GM12864 (cell line): ENCODE data around the gene TBCCD1.

Experiments
- DNase-seq: peaks from one replicate; pipeline ENCODE4 v3.0.0-alpha.2; 2011; ENCODE audit warnings: low read depth
- H3K4me3 ChIP-seq: 2 replicates; pipeline ENCODE4 v1.5.1; 2011; ENCODE audit warnings: mild to moderate bottlenecking, low read depth, low read length, control low read depth
- TF ChIP-seq, protein P1 (sequence below): IDR thresholded peaks from 2 replicates; pipeline ENCODE4 v1.5.1; 2011; ENCODE audit warnings: low read depth, mild to moderate bottlenecking, moderate library complexity, low read length, control low read depth, inconsistent platforms; ENCODE audit errors: missing control alignments

The TBCCD1 gene

DNA sequence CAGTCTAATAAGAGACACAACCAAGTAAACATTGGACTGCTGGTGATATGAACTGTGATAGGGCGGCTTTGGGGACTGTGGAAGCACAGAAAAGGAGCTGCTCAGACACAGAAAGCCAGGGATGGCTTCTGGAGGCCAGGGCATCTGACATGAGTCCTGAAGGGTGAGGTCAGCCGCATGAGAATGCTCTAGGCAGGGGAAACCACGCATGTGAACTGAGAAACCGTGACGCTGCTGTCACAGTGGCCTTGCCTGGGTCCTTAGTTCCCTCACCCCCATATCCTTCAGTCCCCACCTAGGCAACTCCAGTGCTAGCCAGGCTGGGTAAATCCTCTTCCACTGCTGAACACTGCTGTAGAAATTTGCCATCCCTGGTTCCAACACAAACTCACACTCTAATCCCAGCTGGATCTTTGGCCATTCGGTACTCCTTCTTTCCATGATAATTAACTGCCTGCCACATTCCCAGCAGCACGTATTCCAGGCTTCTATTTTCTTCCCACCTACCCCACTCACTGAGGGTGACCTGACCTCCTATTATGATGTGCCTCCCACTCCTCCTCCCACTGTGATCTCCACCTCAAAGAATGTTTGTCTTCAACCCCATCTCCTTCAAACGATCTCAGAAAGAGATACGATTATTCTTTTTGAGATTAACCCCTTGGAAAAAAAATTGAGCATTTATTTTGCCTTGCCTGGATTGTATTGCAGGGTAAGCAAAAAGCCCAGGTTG, 54.4 kb downstream of the TBCCD1 start:
- no peak for DNase-seq
- TF ChIP-seq, protein P1, sequence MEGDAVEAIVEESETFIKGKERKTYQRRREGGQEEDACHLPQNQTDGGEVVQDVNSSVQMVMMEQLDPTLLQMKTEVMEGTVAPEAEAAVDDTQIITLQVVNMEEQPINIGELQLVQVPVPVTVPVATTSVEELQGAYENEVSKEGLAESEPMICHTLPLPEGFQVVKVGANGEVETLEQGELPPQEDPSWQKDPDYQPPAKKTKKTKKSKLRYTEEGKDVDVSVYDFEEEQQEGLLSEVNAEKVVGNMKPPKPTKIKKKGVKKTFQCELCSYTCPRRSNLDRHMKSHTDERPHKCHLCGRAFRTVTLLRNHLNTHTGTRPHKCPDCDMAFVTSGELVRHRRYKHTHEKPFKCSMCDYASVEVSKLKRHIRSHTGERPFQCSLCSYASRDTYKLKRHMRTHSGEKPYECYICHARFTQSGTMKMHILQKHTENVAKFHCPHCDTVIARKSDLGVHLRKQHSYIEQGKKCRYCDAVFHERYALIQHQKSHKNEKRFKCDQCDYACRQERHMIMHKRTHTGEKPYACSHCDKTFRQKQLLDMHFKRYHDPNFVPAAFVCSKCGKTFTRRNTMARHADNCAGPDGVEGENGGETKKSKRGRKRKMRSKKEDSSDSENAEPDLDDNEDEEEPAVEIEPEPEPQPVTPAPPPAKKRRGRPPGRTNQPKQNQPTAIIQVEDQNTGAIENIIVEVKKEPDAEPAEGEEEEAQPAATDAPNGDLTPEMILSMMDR: no peak
- H3K4me3 ChIP-seq: no peak overlapping the region

GRCh38 chr3:186511702-186512101, 55.4 kb downstream of the TBCCD1 start:
- TF ChIP-seq, protein P1: no peak
- no peak for DNase-seq
- H3K4me3 ChIP-seq: no peak overlapping the region

DNA sequence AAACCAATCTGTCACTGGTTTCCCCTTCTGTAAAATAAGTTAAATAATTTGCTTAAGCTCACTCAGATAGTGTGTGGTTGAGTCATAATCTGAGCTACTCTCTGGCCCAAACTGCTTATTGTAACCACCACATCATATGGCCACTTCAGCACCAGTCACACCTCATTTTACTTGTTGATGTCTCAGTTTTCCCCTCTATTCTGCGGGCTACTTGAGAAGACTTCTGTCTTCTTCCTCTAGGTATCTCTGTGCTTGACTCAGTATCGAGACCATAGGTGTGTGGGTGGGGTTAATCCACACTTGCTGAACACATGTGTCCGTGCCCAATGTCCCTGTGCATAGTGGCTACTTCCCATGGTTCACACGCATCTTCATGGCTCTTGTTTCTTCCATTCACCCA, 55.9 kb downstream of the TBCCD1 start:
- TF ChIP-seq, protein P1: no peak
- peak; percentile 75 for DNase-seq
- no peak overlapping the region for H3K4me3 ChIP-seq

DNA sequence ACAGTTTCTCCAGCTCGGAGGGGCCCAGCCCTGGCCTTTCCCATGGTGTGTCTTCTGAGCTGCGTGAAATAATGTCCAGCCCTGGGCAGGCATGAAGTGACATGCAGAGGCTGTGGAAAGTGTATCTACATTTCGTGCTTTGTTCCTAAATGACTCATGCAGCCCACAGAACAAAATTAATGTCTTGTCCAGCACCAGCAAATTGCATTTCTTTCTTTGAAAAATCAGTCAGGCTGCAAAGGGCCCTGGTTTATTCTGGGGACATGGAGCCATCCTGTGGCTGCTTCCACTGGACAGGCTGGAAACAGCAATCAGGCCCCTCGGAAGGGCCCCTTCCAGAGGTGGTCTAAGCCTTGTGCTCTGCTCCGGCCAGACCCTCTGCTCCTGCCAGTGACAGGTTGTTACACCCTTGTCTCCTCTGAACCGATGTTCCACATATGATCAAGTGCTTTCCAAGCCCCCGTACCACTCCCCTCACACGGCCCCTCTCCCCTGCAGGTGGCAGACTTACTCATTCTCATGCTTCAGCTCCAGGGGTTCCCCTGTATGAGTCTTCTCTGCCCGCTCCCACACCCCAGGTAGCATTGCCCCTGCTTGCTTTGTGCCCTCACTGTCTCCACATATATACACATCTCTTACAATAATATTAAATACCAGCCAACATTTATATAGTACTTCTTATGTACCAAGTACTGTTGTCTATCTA, 56.6 kb downstream of the TBCCD1 start:
- TF ChIP-seq, protein P1: no peak
- DNase-seq: no peak
- no peak overlapping the region for H3K4me3 ChIP-seq

DNA sequence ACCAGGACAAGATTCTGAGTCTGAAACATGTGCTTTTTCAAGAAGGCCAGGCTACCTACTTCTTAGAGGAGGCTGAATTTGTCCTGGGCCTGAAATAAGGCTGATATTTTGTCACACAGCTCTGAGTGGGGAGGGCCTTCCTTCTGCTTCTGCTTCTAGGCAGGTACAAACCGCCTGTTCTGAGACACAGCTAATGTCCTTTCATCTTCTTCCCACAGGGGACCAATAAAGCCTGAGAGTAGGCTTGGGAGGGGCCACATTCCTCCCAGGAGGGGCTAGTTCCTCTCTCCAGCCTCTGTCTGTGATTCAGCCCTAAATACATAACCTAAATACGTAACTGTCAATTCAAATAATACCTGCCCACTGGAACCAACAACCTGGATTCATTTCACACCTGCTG, 57.7 kb downstream of the TBCCD1 start:
- no peak overlapping the region for H3K4me3 ChIP-seq
- TF ChIP-seq, protein P1: no peak
- DNase-seq: no peak

DNA sequence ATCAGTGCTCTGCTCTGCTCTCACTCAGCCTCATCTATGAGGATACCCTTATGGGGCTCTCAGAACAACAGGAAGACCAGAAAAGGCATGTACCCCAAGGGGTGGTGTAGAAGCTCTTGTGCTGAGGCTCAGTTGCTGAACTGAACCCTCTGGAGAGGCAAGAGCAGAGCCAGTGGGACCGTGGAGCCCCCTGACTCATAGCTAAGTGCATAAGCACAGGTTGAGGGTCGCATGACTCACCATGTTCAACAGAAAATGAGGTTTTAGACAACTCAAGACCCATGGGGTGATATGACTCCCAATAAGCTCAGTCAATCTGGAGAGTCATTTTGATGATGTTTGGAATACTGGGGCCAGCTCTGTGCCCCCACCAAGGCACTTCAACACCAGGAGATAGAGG, 60.3 kb downstream of the TBCCD1 start:
- DNase-seq: no peak
- TF ChIP-seq, protein P1: no peak
- H3K4me3 ChIP-seq: no peak overlapping the region
